HepG2 (cell line): ENCODE results near the gene MAP3K8. TPM values are rescaled to one million over a fixed set of nuclear protein-coding genes. Genes with fewer than 3 reads are reported as not detected.

Source experiments
- ATF3 ChIP-seq: sonication (generic); formaldehyde crosslinking; IDR thresholded peaks from 2 replicates; pipeline ENCODE4 v1.4.0; 2020; ENCODE audit warnings: missing genetic modification reagents
- IRF2 ChIP-seq: IDR thresholded peaks from 2 replicates; pipeline ENCODE4 v1.6.1; 2018; ENCODE audit warnings: missing genetic modification reagents, missing compliant biosample characterization
- KLF11 ChIP-seq: IDR thresholded peaks from 2 replicates; pipeline ENCODE4 v1.6.1; 2016; ENCODE audit warnings: missing compliant biosample characterization
- KLF15 ChIP-seq: sonication (generic); formaldehyde crosslinking; IDR thresholded peaks from 2 replicates; pipeline ENCODE4 v1.8.1; 2023; ENCODE audit warnings: borderline replicate concordance, mild to moderate bottlenecking, inconsistent platforms, missing genetic modification reagents, mixed read lengths
- MXD3 ChIP-seq: IDR thresholded peaks from 2 replicates; pipeline ENCODE4 v1.6.1; 2016; ENCODE audit warnings: mild to moderate bottlenecking, missing biosample characterization, missing genetic modification reagents
- PAF1 ChIP-seq: IDR thresholded peaks from 2 replicates; pipeline ENCODE4 v1.6.1; 2016; ENCODE audit warnings: missing genetic modification reagents, missing compliant biosample characterization
- PHF8 ChIP-seq: sonication (generic); formaldehyde crosslinking; IDR thresholded peaks from 2 replicates; pipeline ENCODE4 v1.5.0; 2020; ENCODE audit warnings: missing genetic modification reagents
- PPARG ChIP-seq: conservative IDR thresholded peaks from 2 replicates; pipeline ENCODE4 v1.6.1; 2016; ENCODE audit warnings: missing biosample characterization, missing genetic modification reagents
- PRDM10 ChIP-seq: sonication (generic); formaldehyde crosslinking; IDR thresholded peaks from 2 replicates; pipeline ENCODE4 v1.4.0; 2020; ENCODE audit warnings: low read depth, missing genetic modification reagents
- SKI ChIP-seq: fragments of 450-650 bp; IDR thresholded peaks from one replicate; pipeline ENCODE4 v1.6.1; 2018; ENCODE audit warnings: mild to moderate bottlenecking; ENCODE audit not compliant: partially characterized antibody
- SMAD1 ChIP-seq: sonication (generic); formaldehyde crosslinking; IDR thresholded peaks from 2 replicates; pipeline ENCODE4 v1.4.0; 2020; ENCODE audit warnings: missing genetic modification reagents, low read depth, mild to moderate bottlenecking, borderline replicate concordance
- SP5 ChIP-seq: IDR thresholded peaks from 2 replicates; pipeline ENCODE4 v1.6.1; 2016; ENCODE audit warnings: low read depth, borderline replicate concordance
- TRIM22 ChIP-seq: fragments of 450-650 bp; IDR thresholded peaks from 2 replicates; pipeline ENCODE4 v1.6.1; 2017
- USF2 ChIP-seq, 2 experiments: sonication (generic) in 1 of 2; formaldehyde crosslinking in 1 of 2; IDR thresholded peaks; 2 replicates each; pipeline versions ENCODE4 v1.5.1 to v1.6.1; 2011 to 2020; ENCODE audit warnings: borderline replicate concordance in 1 of 2, low read depth in 1 of 2, low read length in 1 of 2, mild to moderate bottlenecking in 1 of 2, missing genetic modification reagents in 1 of 2, moderate library complexity in 1 of 2
- ZBTB46 ChIP-seq: sonication (generic); formaldehyde crosslinking; IDR thresholded peaks from 2 replicates; pipeline ENCODE4 v1.4.0; 2020; ENCODE audit warnings: mild to moderate bottlenecking, missing genetic modification reagents, borderline replicate concordance
- ZNF18 ChIP-seq: sonication (generic); formaldehyde crosslinking; IDR thresholded peaks from 2 replicates; pipeline ENCODE4 v1.8.0; 2022; ENCODE audit warnings: mild to moderate bottlenecking, missing genetic modification reagents; ENCODE audit not compliant: insufficient replicate concordance
- ZNF382 ChIP-seq: sonication (generic); formaldehyde crosslinking; IDR thresholded peaks from 2 replicates; pipeline ENCODE4 v1.5.0; 2020; ENCODE audit warnings: missing genetic modification reagents, mild to moderate bottlenecking, borderline replicate concordance
- ZNF589 ChIP-seq: sonication (generic); formaldehyde crosslinking; conservative IDR thresholded peaks from 2 replicates; pipeline ENCODE4 v1.8.0; 2022; ENCODE audit warnings: mild to moderate bottlenecking, moderate library complexity, missing genetic modification reagents
- polyA plus RNA-seq, 8 experiments: library from polyadenylated mRNA; depleted of rRNA in 3 of 8; stranded (reverse) in 7 of 8; unstranded in 1 of 8; fragments of >200 nt; fragmentation: Illumina TruSeq in 4 of 8; extraction: Trizol in 4 of 8; gene quantifications; 2 replicates each; pipeline versions ENCODE4 v1.2.1 to v1.2.3, GENCODE V29; 2011 to 2016; ENCODE audit warnings: low read depth in 4 of 8, missing spikeins in 1 of 8, mixed read lengths in 1 of 8; ENCODE audit not compliant: insufficient read depth in 1 of 8
- total RNA-seq, 5 experiments: library from RNA; depleted of rRNA; stranded (reverse); fragments of >200 nt; fragmentation: Illumina TruSeq; extraction: Trizol; gene quantifications; 2 replicates each; pipeline ENCODE4 v1.2.3, GENCODE V29; 2016; ENCODE audit warnings: low read depth in 1 of 5

MAP3K8 gene
- total and polyA plus RNA-seq, 2 of the 13 experiments (the other 11 are each of a cell fraction or from before 2014, with no cell fraction given), result 19.3 to 37.9 TPM

GRCh38 chr10:30431435-30431911 lies 2.5 kb upstream of the MAP3K8 start (continued):
- no peak for TF ChIP-seq ZNF589
- TF ChIP-seq KLF11 (CRISPR knock-in tag), result no peak
- no peak for TF ChIP-seq PAF1 (CRISPR knock-in tag)
- TF ChIP-seq MXD3, result no peak
- no peak for TF ChIP-seq KLF15 (CRISPR knock-in tag)
- no peak for TF ChIP-seq TRIM22
- TF ChIP-seq ZNF18, result no peak
- 0 out of 2 replicates have a peak, but pooled peaks have one; percentile 15 for TF ChIP-seq PHF8 (CRISPR knock-in tag)
- TF ChIP-seq SMAD1 (CRISPR knock-in tag), result no peak
- TF ChIP-seq PPARG (CRISPR knock-in tag), result no peak
- no peak for TF ChIP-seq IRF2
- no peak for TF ChIP-seq SKI
- TF ChIP-seq SP5 (CRISPR knock-in tag), result no peak
- no peak for TF ChIP-seq ZNF382 (CRISPR knock-in tag)
- no peak for TF ChIP-seq USF2 (IDR thresholded peaks at IDR 0.05; ENCODE audit: low read depth, low read length)
- TF ChIP-seq USF2 (CRISPR knock-in tag; IDR thresholded peaks at IDR 0.05; ENCODE audit: borderline replicate concordance), result no peak
- TF ChIP-seq PRDM10 (CRISPR knock-in tag), result no peak
- no peak for TF ChIP-seq ATF3 (CRISPR knock-in tag)
- TF ChIP-seq ZBTB46 (CRISPR knock-in tag), result no peak
